GM21381 (cell line): Measurements from ENCODE around the gene ALG5.

Experiments
- ATAC-seq: cut with Tn5 transposase; IDR thresholded peaks from one replicate; pipeline ENCODE4 v1.9.1; 2021; ENCODE audit warnings: mild to moderate bottlenecking, moderate library complexity; ENCODE audit not compliant: unreplicated experiment

ALG5 gene, protein sequence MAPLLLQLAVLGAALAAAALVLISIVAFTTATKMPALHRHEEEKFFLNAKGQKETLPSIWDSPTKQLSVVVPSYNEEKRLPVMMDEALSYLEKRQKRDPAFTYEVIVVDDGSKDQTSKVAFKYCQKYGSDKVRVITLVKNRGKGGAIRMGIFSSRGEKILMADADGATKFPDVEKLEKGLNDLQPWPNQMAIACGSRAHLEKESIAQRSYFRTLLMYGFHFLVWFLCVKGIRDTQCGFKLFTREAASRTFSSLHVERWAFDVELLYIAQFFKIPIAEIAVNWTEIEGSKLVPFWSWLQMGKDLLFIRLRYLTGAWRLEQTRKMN

DNA sequence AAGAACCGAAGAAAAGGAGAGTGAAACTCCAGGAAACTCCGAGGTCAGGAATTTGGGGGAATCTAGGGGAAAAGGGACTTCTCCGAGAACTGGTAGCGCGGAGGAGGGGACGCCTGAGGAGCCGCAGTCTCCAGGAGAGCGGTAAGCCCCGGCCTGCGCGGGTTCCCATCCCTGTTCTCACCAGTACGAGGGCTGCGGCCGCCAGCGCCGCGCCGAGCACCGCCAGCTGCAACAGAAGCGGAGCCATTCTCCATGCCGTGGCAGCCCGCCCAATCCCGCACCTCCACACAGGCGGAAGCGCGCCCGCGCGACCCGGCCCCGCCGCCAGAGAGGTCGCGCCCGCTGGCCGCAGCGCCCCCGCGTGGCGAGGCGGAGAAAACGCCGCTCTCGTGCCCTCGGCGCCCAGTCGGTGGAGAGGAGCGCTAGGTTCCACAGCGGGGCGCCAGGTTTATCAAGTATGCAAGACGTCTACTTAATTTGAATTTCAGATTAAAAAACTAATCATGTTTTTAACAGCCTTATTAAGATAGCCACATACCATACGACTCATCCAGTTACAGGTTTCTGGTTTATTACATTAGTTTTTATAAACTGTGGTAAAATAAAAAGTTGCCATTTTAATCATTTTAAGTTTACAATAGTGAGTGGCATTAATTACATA is at the start of gene ALG5:
Gene ALG5, minus strand, starts transcription at position 287 of the 661 bp plus-strand sequence. Its CDS starts 40 bp downstream, at position 247.
- peak; percentile 69 for ATAC-seq

DNA sequence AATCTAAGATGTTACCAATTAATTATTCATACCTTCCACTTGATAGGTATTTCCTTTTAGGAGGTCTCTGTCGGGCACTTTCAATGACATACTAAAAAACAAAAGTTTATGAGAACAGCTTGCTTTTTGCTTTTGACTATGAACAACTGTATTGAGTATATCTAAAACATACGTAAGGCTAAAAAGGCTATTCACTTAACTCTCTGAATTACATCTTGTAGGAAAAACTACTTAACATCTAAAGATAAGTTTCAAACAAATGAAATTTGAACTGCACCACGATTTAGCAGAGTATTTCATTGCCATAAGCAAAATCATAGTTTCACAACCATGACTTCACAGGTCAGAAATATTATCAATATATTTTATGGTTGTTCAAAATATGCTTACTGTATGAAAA is 48.7 kb upstream of the ALG5 start:
- ATAC-seq: no peak

DNA sequence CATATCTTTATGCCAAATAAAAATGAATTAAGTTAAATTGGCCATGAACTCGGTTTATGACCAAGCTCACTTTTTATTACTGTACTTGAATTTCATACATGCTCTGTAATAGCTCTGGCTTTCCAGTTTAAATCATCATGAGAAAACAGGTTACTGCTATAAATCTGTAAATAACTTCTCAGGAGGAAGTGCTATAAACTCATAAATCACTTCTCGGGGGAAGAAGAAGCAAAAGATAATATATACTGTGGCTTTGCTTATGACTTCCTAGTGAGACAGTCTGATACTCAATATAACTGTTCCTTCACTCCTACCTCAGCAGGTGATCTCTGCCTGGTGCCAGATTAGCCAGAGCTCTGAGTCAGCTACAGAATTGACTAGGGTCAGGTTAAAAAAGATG is 47.9 kb upstream of the ALG5 start:
- ATAC-seq: no peak

DNA sequence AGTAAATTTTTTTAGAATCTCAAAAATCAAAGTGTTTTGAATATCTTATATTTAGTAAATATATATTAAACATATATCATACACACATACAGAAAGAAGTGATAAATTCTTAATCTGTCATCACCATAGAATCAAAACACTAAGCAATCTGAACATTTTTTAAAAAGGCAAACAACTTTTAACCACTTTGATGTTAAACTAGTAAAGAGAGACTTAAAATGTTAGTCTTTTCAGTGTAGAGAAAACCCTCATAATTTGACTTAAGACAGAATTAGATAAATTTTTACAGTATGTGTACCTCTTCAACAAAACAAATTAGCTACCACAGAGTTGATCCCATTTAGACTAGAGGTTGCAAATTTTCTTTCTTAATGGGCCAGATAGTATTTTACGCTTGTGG is 46.9 kb upstream of the ALG5 start:
- ATAC-seq: no peak

DNA sequence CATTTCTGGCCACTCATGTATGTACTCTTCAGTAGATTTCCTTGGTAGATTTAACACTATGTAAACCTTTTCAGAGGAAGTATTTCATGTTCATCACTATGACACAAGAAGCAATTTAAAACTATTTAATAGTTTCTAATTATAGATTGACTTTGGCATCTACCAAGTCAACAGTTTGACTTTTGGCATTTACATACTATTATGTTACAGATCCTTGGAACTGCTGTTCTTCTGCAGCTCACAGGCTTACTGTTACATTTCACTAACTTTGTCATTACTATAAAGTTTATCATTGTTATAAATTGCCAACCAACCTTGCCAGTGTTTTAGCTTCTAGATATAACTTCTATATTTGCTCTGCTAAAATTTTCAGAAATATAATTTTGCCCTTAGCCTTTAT is 41.6 kb upstream of the ALG5 start:
- no peak for ATAC-seq

DNA sequence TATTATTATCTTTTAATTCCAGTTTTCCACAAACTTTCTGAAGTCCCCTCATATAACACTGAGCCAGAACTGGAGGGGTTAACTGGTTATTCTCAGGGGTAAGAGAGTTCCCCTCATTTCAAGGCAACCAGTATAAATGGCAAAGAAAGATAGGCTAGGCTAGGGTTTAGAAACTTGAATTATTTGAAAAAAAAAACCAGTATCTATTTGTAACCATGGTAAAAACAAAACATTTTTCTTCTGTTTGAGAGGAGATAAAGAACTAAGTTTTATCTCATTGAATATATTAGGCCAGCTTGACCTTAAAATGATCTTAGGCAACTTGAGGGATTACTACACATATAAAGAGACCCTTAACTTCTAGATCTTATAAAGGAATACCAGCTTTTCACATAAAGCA is 40.8 kb upstream of the ALG5 start:
- no peak for ATAC-seq

DNA sequence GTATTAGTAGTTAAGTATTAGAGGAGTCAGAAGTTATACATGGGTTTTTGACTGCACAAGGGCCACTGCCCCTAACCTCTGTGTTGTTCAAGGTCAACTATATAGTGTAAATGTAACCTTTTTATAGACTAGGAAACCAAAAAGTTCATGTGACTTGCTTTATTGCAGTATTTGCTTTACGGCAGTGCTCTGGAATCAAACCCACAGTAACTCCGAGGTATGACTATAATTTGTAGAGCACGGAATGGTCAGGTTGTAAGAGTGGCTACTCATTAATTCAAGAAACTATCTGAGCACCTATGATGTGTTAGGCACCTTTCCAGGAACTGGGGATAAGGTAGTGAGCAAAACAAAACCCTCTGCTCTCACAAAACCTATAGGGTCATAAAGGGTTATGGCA is 38.1 kb upstream of the ALG5 start:
- no peak for ATAC-seq

DNA sequence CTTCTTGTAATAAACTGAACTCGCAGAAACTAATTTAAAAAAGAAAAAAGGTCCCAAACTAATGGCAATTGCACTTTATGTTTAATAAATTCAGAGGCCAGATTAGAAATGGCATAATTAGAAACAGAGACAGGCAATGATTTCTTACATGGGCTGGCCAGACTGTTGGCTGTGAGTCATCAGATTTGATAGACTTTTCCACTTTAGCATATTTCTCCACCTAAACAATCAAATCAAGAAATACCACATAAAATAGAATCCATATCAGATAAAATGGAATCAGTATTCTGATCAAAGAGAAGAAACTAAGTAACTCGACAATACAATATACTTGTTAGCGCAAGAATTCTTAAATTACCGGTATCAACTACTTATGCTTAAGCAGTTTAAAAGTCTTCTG is 30.5 kb upstream of the ALG5 start:
- no peak for ATAC-seq

DNA sequence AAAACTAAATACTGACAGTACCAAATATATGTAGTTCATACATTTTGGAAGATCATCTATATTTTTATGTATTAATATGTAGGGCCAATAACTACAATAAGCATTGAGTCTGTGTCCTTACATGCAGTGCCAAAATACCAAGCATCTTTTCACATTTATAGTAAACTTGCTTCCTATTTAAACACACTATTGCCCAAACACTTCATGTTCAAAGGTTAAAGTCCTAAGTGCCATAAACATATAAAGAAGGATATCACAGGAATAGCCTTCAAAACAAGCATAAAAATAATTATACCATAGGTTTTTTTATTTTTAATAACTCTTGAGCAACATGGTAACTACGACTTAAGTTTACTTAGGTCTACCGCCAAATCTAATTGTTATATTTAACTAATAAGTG is 28.5 kb upstream of the ALG5 start:
- ATAC-seq: no peak

DNA sequence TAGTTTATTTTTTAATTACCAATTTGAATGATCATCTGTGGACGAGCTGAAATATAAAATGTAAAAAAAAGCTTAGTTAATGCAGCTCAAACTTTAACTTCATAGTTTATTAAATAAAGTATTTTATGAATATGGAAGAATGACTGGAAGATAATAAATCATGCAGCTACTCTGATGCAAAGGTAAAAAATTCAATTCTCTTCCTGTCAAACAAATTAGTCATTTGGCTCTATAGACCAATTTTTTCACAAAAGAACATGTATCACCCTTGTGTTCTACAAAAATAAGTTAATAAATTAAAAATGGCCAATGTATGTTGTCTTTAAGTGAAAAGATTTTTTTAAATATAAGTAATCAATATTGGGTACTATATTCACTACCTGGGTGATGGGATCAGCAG is 27.6 kb upstream of the ALG5 start:
- no peak for ATAC-seq

DNA sequence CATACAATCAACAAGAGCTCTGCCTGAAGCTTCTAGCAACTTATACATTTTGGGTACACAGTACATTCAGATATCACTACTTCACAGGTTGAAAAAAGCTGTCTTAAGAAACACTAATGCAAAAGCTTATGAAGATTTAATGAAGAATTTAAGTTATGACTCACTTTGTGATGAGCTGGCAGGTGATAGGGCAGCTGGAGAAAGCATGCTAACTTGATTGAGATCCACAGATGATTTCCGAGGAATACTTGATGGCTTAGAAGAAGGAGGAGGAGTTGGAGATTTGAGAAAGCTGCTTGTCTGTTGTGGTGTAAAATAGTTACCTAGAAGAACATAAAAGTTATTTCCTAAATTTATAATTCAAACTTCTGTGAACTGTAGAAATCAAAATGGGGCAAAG is 24.7 kb upstream of the ALG5 start:
- no peak for ATAC-seq

DNA sequence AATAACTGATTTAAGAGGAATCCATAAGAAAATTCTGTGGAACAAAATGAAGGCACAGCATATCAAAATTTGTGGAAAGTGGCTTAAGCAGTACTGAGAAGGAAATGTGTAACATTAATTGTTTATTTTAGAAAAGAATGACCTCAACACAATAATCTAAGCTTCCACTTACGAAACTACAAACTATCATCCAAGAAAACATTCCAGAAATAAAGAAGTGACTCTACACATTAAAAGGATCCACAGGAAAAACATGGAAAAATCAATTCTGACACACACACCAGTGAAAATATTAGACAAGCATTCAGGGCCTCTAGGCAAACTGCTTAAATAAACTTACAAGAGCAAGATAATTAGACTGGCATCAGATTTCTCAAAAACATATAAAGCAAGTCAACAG is 15.5 kb upstream of the ALG5 start:
- no peak for ATAC-seq

DNA sequence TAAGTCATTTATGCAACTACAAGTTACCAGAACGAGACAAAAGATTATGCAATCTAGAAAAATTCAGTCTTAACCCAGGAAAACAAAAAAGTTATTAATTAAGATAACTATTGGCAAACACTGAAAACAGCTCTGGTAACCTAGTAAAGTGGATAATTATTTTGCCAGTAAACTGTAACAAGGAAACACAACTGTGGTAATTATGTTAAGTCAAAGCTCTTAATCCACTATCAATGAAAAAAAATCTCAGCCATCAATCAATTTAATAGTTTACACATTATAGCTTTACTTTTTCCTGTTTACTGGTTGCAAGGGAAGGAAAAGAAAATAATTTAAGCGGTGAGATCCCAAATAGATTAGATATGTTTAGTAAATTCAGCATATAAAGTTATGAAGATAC is 12.6 kb upstream of the ALG5 start:
- ATAC-seq: no peak

DNA sequence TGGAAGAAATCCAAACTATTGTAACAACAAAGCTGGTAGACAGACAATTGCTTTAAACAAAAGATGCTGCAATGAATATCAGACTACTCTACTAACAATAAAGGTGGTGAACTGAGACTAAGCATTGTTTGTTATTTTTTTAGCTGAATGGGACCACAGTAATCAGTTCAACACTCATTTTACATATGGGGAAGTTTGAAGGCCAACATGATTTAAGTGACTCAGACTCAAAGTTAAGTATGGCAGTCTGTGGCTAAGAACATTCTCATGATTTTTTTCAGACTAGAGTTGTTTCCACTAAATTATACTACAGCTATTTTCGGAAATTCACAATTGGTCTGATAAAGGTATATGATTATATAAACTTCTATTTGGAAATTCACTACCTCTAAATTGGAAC is 11.9 kb upstream of the ALG5 start:
- no peak for ATAC-seq

DNA sequence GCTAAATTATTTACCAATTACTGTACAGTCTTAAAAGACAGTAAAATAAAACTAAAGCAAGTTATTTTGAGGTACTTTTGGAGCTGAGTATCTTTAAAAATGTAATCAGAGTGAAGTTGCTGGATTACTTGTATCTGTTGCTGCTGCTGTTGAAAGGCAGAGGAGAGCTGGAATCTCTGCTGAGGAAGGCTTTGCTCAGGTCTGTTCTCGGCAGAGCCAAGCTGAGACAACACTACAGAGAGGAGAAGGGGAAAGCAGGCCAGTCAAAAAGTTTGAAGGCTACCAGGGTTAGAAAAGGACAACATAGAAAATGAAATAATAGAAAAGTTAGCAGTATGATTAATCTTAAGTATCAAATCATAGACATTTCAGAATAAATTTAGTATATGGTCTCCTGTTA is 11.3 kb upstream of the ALG5 start:
- ATAC-seq: no peak

DNA sequence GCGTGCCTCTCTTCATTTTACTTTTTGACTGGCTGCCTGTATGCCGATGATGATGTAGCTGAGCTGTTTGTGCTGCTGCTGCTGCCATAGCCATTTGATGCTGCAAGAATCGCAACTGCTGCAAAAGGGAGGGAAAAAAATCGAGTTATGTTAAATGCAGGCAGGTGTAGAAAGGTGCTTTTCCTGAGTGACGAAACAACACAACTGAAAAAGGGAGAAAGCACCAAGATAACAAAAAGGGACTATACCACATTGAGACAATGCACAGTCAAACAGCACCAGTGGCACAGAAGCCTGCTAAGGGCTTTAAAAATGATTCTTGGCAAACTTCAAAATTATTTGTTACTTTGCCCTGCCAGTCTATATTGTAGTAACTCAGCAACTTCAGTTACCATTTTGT is 10.6 kb upstream of the ALG5 start:
- ATAC-seq: no peak

DNA sequence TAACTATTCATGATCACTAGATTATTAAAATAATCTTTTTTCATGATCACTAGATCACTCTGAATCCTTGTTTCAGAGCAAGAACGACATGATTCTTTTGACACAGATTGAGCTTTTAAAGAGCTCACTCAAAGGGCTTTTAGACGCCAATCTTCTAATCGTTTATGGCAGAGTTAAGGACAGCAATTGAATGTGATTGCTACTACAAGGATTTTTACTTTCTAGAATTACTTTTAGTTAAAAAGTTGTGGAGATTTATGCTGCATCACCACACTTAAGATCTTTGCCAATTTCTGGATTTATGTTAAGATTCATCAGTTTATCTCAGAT is 2.7 kb upstream of the ALG5 start:
- no peak for ATAC-seq

DNA sequence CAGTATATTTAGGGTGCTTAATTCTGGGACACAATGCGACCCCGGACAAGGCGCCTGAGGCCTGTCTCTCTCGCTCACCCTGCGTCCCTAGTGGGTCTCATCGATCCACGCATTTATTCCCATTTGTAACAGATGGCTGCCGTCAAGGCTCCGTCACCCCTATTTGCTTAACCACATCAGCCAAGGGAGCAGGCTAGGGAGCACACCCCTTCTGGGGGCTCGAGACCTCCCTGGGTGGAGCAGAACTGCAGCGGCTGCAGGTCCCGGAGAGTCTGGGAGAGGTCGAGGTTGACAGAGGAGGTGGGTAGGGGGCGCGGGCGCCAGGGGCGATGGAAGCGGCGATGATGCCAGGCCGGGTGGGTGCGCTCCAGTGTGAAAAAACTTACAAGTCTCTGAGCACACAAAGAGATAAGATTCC is 507 bp downstream of the ALG5 start:
- ATAC-seq: no peak

DNA sequence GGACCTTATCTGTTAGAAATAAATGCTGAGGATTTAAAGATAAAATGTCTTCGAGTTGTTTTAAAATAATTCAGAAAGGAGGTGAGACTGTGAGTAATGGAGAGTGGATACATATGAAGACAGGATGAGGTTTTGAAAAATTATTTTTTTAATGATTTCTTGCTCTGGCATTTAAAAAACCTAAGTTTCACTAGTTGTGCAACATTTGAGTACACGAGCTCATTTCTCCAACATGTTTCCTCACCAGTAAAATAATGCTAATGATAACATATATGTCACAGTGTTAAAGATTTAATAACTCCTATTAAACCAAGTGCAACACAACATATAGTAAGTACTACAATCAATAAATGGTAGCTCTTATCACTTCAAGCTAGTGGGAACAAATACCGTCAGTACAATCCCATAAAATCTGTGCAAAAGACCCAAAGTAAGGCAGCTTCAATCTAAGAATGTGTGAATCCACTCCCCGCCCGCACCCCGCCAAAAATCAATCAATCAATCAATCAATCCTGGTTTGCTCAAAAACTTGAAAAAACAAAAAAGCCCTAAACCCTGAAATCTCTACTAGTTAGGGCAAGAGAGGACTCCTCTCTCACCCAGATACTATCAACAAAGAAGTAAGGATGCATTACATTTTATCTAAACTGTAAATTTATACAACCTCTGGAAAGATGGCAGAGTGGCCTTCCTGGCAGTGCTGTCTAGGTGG is 1.3 kb downstream of the ALG5 start:
- no peak for ATAC-seq

DNA sequence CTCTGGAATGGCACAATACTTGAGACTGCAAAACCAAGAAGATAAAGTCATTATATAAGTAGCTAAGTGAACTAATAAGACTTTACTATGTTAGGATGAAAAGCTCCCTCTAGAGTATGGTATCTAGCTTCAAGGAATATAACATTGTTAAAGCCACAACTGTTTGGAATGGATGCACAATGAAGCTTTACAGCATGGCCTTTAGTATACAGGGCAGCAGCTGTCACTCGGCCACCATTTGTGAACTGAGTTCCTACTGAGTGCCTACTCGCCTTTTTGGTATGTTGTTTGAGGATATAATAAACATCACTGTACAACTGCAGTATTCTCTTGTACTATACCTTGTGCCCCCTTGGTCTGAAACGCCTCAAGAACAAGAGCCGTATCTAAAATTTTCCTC is 6.8 kb downstream of the ALG5 start:
- no peak for ATAC-seq

DNA sequence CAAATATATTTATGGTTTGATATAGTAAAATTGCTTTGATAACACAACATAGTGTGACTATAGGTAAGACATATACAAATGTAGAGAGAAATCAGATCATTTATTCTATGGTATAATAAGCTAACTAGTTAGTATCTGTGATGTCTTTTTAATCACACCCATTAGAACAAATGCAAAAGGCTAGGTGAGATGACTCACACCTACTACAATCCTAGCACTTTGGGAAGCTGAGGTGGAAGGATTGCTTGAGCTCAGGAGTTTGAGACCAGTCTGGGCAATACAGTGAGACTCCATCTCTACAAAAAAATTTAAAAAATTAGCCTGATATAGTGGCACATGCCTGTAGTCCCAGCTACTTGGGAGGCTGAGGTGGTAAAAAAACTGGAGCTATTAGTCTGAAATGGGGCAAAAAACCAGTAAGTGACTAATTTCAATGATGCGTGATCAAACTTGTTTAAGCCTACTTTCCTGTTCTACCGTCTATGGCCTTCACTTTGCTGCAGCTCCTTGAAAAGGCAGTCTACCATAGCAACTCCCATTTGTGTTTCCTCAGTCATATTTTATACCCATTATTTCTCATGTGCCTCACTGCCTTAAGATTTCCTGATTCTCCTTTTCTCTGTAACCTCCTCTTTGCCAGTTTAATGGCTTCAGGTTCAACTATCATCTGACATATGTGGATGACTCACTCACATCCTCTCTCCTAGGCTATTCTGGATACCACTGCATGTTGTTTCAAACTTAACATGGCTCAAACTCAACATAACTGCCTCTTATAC is 12.5 kb downstream of the ALG5 start:
- ATAC-seq: no peak
